H9 (cell line): ENCODE measurements around the gene MSI2. TPM values are rescaled to one million over a fixed set of nuclear protein-coding genes. Genes with fewer than 3 reads are reported as not detected.
A peak's percentile ranks its signal among the peaks of the same experiment; 100 is the strongest.

Experiments used
- DNase-seq: peaks from one replicate; pipeline ENCODE4 v3.0.0-alpha.2; 2017
- H2AFZ ChIP-seq: one replicate; pipeline ENCODE4 v1.6.1; 2013; ENCODE audit warnings: mild to moderate bottlenecking, low read length, control low read depth, moderate library complexity
- H2AK5ac ChIP-seq: 2 replicates; pipeline ENCODE4 v1.6.1; 2013; ENCODE audit warnings: low read length, control low read depth, mixed read lengths; ENCODE audit not compliant: insufficient read length
- H2BK120ac ChIP-seq: one replicate; pipeline ENCODE4 v1.6.1; 2013; ENCODE audit warnings: low read depth, mild to moderate bottlenecking, low read length, control low read depth, inconsistent platforms; ENCODE audit not compliant: poor library complexity, severe bottlenecking
- H2BK12ac ChIP-seq: 2 replicates; pipeline ENCODE4 v1.6.1; 2013; ENCODE audit warnings: low read length, control low read depth, mixed read lengths, low read depth; ENCODE audit not compliant: insufficient read length
- H2BK15ac ChIP-seq: 2 replicates; pipeline ENCODE4 v1.6.1; 2013; ENCODE audit warnings: low read depth, low read length, control low read depth
- H2BK20ac ChIP-seq: one replicate; pipeline ENCODE4 v1.6.1; 2013; ENCODE audit warnings: low read depth, mild to moderate bottlenecking, low read length, control low read depth, inconsistent platforms; ENCODE audit not compliant: poor library complexity, severe bottlenecking
- H2BK5ac ChIP-seq: 2 replicates; pipeline ENCODE4 v1.6.1; 2013; ENCODE audit warnings: low read length, control low read depth, mixed read lengths; ENCODE audit not compliant: insufficient read length
- H3K14ac ChIP-seq: 2 replicates; pipeline ENCODE4 v1.6.1; 2013; ENCODE audit warnings: low read length, control low read depth; ENCODE audit not compliant: insufficient read depth
- H3K18ac ChIP-seq: 2 replicates; pipeline ENCODE4 v1.6.1; 2013; ENCODE audit warnings: low read depth, mild to moderate bottlenecking, mixed read lengths, low read length, control low read depth; ENCODE audit not compliant: insufficient read length
- H3K23ac ChIP-seq: 2 replicates; pipeline ENCODE4 v1.6.1; 2013; ENCODE audit warnings: low read length, control low read depth, mixed read lengths, low read depth; ENCODE audit not compliant: insufficient read length
- H3K23me2 ChIP-seq: 2 replicates; pipeline ENCODE4 v1.6.1; 2013; ENCODE audit warnings: low read depth, mild to moderate bottlenecking, mixed read lengths, low read length, control low read depth; ENCODE audit not compliant: insufficient read length, poor library complexity, severe bottlenecking
- H3K27ac ChIP-seq: 2 replicates; pipeline ENCODE4 v1.5.1; 2013; ENCODE audit warnings: low read length, control low read depth, mixed read lengths, low read depth; ENCODE audit not compliant: insufficient read length
- H3K27me3 ChIP-seq: 2 replicates; pipeline ENCODE4 v1.6.1; 2013; ENCODE audit warnings: low read length, control low read depth, inconsistent platforms; ENCODE audit not compliant: insufficient read depth
- H3K4ac ChIP-seq: 2 replicates; pipeline ENCODE4 v1.6.1; 2013; ENCODE audit warnings: low read depth, mild to moderate bottlenecking, control low read depth, inconsistent platforms, low read length, moderate library complexity
- H3K4me1 ChIP-seq: 2 replicates; pipeline ENCODE4 v1.6.1; 2013; ENCODE audit warnings: low read length, control low read depth, inconsistent platforms; ENCODE audit not compliant: insufficient read depth
- H3K4me2 ChIP-seq: 2 replicates; pipeline ENCODE4 v1.6.1; 2013; ENCODE audit warnings: low read length, control low read depth, mixed read lengths; ENCODE audit not compliant: insufficient read length, insufficient read depth
- H3K56ac ChIP-seq: 2 replicates; pipeline ENCODE4 v1.6.1; 2013; ENCODE audit warnings: low read depth, mild to moderate bottlenecking, mixed read lengths, low read length, control low read depth; ENCODE audit not compliant: insufficient read length
- H3K79me1 ChIP-seq: 2 replicates; pipeline ENCODE4 v1.6.1; 2013; ENCODE audit warnings: low read depth, mild to moderate bottlenecking, moderate library complexity, low read length, control low read depth, inconsistent platforms; ENCODE audit not compliant: insufficient read depth, poor library complexity, severe bottlenecking
- H3K79me2 ChIP-seq: 2 replicates; pipeline ENCODE4 v1.6.1; 2013; ENCODE audit warnings: low read length, control low read depth, inconsistent platforms; ENCODE audit not compliant: insufficient read depth
- H3K9ac ChIP-seq: 2 replicates; pipeline ENCODE4 v1.6.1; 2013; ENCODE audit warnings: low read length, control low read depth, mixed read lengths; ENCODE audit not compliant: insufficient read length; ENCODE audit errors: extremely low read depth
- H3K9me3 ChIP-seq: one replicate; pipeline ENCODE4 v1.6.1; 2013; ENCODE audit warnings: low read depth, low read length, inconsistent platforms; ENCODE audit not compliant: control insufficient read depth
- H3T11ph ChIP-seq: one replicate; pipeline ENCODE4 v1.6.1; 2013; ENCODE audit warnings: mild to moderate bottlenecking, low read length, control low read depth, inconsistent platforms
- H4K20me1 ChIP-seq: one replicate; pipeline ENCODE4 v1.6.1; 2013; ENCODE audit not compliant: control insufficient read depth, insufficient read length, insufficient read depth
- H4K5ac ChIP-seq: 2 replicates; pipeline ENCODE4 v1.6.1; 2013; ENCODE audit warnings: low read depth, mild to moderate bottlenecking, mixed read lengths, low read length, control low read depth; ENCODE audit not compliant: insufficient read length
- H4K8ac ChIP-seq: replicated peaks from 2 replicates; pipeline ENCODE4 v1.6.1; 2013; ENCODE audit warnings: low read length, control low read depth, mixed read lengths, low read depth; ENCODE audit not compliant: insufficient read length
- H4K91ac ChIP-seq: 2 replicates; pipeline ENCODE4 v1.6.1; 2013; ENCODE audit warnings: low read depth, mild to moderate bottlenecking, moderate library complexity, mixed read lengths, low read length, control low read depth; ENCODE audit not compliant: insufficient read length
- H3K27ac Mint-ChIP-seq, 3 experiments: 2 replicates in 2 of 3; 3 replicates in 1 of 3; pipeline ENCODE4 v1.8.0; 2020 to 2021; ENCODE audit warnings: mixed read lengths in 3 of 3, mild to moderate bottlenecking in 1 of 3, moderate library complexity in 1 of 3
- H3K27me3 Mint-ChIP-seq: 2 replicates; pipeline ENCODE4 v1.8.0; 2021; ENCODE audit warnings: low read depth, mild to moderate bottlenecking, moderate library complexity, mixed read lengths
- H3K36me3 Mint-ChIP-seq, 3 experiments: 2 replicates in 2 of 3; 3 replicates in 1 of 3; pipeline ENCODE4 v1.8.0; 2020 to 2021; ENCODE audit warnings: low read depth in 3 of 3, mixed read lengths in 3 of 3; ENCODE audit not compliant: insufficient read depth in 1 of 3
- H3K4me1 Mint-ChIP-seq, 2 experiments: 2 replicates each; pipeline ENCODE4 v1.8.0; 2020; ENCODE audit warnings: mixed read lengths in 2 of 2
- H3K4me3 Mint-ChIP-seq, 2 experiments: 2 replicates in 1 of 2; 3 replicates in 1 of 2; pipeline ENCODE4 v1.8.0; 2020 to 2021; ENCODE audit warnings: mild to moderate bottlenecking in 2 of 2, mixed read lengths in 2 of 2, moderate library complexity in 1 of 2
- H3K9me3 Mint-ChIP-seq, 2 experiments: 2 replicates in 1 of 2; 3 replicates in 1 of 2; pipeline ENCODE4 v1.8.0; 2020; ENCODE audit warnings: mild to moderate bottlenecking in 2 of 2, mixed read lengths in 2 of 2, moderate library complexity in 1 of 2
- CTCF ChIP-seq: fragments of 200-600 bp; sonication (generic); conservative IDR thresholded peaks from 3 replicates; pipeline ENCODE4 v1.8.0; 2021; ENCODE audit warnings: antibody characterized with exemption, mild to moderate bottlenecking
- WGBS: extraction: QIAGEN DNeasy Blood & Tissue Kit; methylation state at CpG from one replicate; pipeline ENCODE4 v1.1.7; 2013; ENCODE audit warnings: missing lambda C conversion rate, low lambda C conversion rate, mixed read lengths; ENCODE audit not compliant: insufficient read length; ENCODE audit errors: extremely low coverage; 5-methylcytosine and 5-hydroxymethylcytosine counted together
- total RNA-seq: library from RNA; stranded (reverse); gene quantifications from 2 replicates; pipeline ENCODE4 v1.2.1, GENCODE V29; 2021

The MSI2 gene
- total RNA-seq, 1 experiment from 2014 or later, result 98.5 TPM

DNA sequence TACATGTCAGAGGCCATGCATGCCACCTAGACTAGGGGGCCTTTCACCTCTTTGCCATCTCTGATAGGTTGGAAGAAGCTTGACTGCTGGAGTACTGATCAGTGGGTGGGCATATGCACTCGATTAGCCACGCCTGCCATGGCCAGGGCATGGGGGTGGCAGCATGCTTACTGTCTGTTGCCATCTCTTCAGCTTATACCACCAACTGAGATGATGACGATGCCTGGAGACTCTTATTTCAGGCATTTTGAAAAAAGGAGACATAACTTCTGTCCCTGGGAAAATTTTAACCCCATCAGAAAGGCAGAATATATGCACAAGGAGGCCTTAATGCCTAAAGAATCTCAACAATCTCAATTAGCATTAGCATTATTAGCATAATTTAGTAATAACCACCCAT lies 60.8 kb downstream of the MSI2 start:
- WGBS, result no CpG with 5 or more reads among the region's 3 CpGs
- H3K27ac Mint-ChIP-seq, result peak overlapping the region in 2 of 3 experiments; percentile 40 to 54; a peak in 2 of 7 replicates

More for the DNA sequence above, 60.8 kb downstream of the MSI2 start:
- no peak overlapping the region for H3K4me2 ChIP-seq
- H3K36me3 Mint-ChIP-seq, result peaks cover 0 to 14% (median 3%) of the 10 kb centered on the region in 3 experiments; a peak in 6 of 7 replicates
- no peak for TF ChIP-seq CTCF
- H3K79me2 ChIP-seq, result no peaks in the 10 kb centered on the region
- H3K23me2 ChIP-seq, result peaks cover 3% of the 10 kb centered on the region
- no peaks in the 10 kb centered on the region for H3K27me3 Mint-ChIP-seq
- no peak overlapping the region for H2BK20ac ChIP-seq
- H3K18ac ChIP-seq, result no peak overlapping the region
- no peak for DNase-seq
- no peak overlapping the region for H2BK15ac ChIP-seq
- H4K20me1 ChIP-seq, result no peaks in the 10 kb centered on the region
- H3T11ph ChIP-seq, result no peak overlapping the region
- peaks cover 16% of the 10 kb centered on the region for H3K4me1 ChIP-seq
- no peak overlapping the region for H3K4ac ChIP-seq
- H4K5ac ChIP-seq, result no peak overlapping the region
- H3K9me3 ChIP-seq, result no peaks in the 10 kb centered on the region
- H4K8ac ChIP-seq, result no peak overlapping the region
- no peak overlapping the region for H4K91ac ChIP-seq
- H3K4me1 Mint-ChIP-seq, result peaks cover 73 to 81% of the 10 kb centered on the region in 2 experiments
- no peak overlapping the region for H2BK12ac ChIP-seq
- H3K27me3 ChIP-seq, result no peaks in the 10 kb centered on the region
- H3K9ac ChIP-seq, result no peak overlapping the region
- no peaks in the 10 kb centered on the region for H3K9me3 Mint-ChIP-seq
- peaks cover 2% of the 10 kb centered on the region for H3K79me1 ChIP-seq
- no peak overlapping the region for H2AK5ac ChIP-seq
- H3K4me3 Mint-ChIP-seq, result no peak overlapping the region
- no peak overlapping the region for H3K27ac ChIP-seq
- H3K14ac ChIP-seq, result no peak overlapping the region; the same call in 1 of the 2 replicates
- H3K23ac ChIP-seq, result no peak overlapping the region
- no peak overlapping the region for H2BK120ac ChIP-seq
- no peak overlapping the region for H3K56ac ChIP-seq
- no peak overlapping the region for H2BK5ac ChIP-seq
- no peak overlapping the region for H2AFZ ChIP-seq
